Measurements from ENCODE around the gene USP31.

GRCh38 chr16:23058576-23058975, 90.7 kb downstream of the USP31 start:
- TF ChIP-seq CTCF (IDR thresholded peaks at IDR 0.05) = no peak
- no peak for TF ChIP-seq ZFX (IDR thresholded peaks at IDR 0.05; ENCODE audit: borderline replicate concordance)
